Measurements from ENCODE around the gene TEPSIN.
"Not testable (repeated sequence)": the region's sequence is repeated elsewhere in the genome, so short reads cannot be mapped to it uniquely, and the experiment has no call there.

TEPSIN gene

DNA sequence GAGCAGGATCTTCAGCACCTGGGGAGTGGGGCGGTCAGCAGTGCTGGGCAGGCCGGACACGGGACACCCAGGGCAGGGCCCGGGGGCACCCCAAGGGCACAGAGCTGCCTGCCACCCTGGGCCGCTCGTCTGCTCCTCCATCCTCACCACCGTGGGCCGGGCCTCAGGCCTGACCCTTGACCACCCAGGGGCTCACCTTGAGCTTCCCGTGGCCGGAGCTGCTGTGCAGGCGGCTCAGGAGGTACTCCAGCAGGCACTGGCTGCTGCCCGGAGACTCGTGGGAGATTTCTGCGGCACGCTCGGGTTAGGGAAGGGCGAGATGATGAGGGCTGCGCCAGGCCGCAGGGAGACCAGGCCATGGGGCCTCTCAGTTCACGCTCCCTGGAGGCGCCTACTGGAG lies 2.1 kb downstream of the TEPSIN start:
- DNase-seq (ENCODE audit: low spot score) = no peak

DNA sequence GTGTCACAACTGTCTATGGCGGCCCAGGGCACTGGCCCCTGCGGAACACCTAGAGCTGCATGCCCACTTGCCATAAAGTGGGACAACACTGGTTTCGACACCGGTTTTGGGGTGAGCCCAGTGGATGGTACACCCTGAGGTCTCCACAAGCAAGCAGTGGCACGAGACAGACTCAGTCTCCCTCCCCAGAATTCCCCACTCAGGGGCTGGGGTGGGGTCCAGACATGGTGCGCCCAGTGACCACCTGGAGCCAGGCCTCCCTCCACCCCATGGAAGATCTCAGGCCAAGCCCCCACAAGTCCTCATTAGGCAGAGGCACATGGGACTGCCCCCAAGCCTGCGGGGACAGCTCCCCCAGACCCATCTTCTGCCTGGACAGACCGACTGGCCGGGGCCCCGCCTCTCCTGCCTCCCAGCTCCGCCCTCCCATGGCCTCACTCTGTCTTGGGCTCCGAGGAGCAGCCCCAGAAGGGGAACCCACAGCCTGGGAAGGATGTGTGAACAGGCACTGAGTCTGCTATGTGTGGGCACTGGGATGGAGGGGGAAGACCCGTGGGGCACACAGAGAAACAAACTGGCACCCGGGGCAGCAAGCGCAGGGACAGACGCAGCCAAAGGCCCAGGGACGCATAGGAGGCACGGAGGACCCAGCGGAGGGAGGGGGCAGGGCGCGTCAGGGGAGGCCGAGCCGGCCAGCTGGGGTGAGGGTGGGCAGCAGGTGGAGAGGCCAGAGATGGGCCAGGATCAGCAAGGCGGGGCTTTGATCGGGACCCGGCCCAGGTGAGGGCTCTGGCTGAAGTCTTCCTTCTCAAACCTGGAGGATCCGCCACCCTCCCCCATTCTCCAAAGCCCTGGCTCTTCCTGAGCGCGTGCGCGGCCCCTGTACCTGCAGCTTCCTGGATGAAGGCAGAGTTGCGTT lies 2.8 kb downstream of the TEPSIN start:
- no peak for DNase-seq (ENCODE audit: low spot score)

DNA sequence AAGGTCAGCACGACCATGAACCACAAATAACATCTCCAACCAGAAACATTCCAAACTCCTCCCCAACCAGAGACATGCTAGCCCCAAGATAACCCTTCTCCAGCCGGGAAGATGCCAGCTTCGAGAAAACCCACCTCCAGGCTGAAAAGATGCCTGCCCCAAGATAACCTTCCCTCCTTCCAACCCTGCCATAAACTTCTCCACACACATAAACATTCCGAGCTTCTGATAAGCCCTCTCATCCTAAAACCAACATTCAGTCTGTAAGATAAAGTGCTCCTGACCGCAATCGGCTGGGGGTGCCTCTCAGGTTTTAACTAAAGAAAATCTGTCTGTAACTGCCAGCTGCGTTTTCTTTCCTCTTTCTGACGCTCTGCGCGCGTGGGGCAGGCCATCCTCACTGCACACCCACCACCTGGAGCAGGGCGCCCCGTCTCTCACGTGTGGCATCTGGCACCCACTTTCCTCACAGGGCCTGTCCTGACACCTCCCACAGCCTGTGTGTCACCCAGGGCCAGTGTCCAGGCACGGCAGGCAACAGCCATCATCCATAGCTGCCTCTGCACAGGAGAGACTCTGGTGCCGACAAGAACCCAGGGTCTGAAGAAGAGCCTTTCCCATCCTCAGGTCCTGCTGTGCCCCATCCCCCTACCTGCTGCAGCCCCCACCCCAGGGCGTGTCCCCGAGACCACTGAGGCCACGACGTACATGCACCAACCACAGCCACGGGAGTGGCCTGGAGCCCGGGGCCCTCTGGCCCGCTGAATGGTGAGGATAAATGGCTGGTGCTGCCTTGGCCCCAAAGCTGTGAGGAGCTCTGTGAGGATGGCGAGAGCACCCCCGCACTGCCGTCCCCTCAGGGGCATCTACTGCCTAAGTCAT lies 3.7 kb downstream of the TEPSIN start:
- DNase-seq (ENCODE audit: low spot score) = no peak

DNA sequence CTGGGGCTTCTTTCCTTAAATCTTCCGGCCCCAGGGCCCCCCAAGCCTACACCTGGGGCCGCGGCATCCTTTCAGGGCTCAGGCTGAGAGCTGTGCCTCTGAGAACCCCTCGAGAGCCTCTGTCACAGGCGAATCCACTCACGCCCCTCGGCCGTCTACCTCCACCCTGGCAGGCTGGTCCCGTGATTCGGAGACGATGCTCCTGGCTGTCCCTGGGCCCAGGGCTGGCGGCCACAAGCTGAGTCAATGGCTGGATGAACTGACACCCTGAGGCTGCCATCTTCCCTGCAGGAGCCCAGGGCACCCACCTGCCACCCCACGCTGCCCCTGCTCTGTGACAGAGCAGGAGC lies 4.4 kb downstream of the TEPSIN start:
- DNase-seq (ENCODE audit: low spot score) = no peak

DNA sequence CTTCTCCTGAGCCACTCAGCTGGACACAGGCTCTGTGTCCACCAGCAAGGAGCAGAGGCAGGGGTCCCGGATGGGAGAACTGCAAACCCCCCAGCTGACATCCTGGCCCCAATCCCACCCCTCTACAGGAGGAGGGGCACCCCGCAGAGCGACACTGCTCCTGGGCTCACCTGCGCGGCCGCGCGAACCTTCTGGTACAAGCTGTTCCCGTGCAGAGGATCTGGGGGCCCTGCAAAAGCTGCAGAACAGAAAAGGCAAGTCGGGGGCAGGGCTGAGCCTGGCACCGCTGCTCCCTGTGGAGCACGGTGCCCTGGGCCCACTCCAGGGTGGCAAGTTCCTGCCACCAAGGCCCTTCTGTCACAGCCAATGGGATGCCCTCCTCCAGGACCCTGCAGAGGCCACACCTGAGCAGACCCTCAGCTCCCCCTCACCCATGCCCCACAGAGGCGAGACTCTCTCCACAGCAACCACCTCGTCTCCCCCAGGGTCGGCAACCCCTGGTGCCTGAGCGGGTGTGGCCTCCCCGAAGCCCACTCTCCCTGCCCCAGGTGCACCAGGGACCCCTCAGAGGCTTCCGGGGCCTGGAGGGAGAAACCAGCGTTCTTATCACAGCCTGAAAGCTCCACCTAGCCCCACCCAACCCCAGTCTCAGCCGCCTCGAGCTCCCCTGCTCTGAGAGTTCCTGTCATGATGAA lies 4.9 kb downstream of the TEPSIN start:
- DNase-seq (ENCODE audit: low spot score) = no peak

DNA sequence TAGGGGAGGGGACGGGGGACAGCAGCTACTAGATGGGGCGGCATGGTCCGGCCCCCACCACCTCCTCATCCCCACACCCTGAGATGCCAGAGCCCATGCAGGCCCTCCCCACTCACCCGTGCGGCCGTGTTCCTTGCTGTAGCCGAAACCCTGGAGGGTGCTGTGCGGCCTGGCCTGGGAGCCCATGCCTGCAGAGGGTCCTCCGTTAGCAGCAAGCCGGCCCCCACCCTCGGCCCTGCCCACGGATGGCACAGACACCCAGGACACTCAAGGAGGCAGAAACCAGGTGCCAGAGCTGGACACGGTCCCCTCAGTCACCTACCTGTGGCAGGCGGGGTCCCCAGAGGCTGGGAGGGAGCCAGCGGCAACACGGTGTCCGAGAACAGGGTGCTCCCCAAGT lies 5.5 kb downstream of the TEPSIN start:
- DNase-seq (ENCODE audit: low spot score) = no peak

DNA sequence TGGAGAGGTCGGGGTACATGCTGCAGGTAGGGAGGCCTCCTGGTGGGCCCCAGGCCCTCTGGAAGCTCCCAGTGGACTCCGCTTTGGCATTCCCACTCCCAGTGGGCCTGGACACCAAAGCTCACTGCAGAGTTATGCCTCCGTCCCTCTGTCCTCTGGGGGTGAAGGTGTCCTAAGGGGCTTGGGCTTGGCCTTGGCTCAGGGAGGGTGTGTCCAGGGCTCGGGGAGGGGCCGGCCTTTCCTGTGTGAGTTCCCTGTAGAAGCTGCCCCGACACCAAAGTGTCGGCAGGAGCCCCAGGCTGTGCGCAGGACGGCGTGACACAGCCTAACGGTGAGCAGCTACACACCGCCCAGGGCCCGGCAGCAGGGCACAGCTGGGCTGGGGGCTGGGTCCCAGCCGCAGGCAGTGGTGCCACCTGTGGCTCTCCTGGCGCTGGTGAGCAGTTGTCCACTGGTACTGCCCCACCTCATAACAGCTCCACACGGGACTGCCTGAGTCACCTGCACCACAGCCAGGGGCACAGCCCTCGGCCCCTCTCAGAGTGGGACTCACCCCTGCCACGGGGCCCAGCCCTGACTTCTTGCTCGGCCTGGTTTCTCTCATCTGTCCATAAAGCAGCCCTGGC lies 6.1 kb downstream of the TEPSIN start:
- DNase-seq (ENCODE audit: low spot score) = no peak

DNA sequence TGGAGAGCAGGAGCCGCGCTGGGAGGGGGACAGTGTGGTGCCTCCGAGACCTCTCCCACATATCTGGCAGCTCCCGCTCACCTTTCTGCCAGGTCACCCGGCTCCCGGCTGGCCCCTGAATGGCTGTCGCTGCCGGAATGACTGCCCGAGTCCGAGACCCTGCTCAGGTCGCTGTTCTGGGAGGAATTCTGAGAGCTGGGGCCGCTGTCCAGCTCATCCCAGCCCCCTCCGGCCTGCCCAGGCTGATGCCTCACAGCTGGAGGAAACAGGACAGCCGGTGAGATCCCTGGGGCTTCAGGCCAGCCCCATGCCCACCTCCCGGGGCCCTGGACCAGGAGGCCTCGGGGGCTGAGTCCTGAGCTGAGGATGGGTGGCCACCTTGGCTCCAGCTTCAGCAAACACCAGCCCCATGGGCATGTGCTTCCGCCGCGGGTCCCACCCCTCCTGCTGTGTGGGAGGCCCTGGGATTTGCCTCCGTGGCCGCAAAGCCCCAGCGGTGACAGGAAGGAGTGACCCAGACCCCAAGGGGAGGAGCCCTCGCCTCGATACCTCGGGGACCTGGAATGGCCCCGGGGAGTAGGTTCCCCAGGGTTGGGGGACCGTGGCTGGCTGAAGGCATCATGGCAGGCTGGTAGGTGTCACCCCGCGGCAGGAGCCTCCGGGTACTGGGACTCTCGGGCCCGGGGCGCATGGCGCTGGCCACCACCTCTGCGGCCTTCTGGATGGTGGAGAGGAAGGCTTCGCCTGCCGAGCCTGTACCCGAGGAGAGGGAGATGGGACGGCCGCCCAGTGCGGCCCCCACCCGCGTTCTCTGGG lies 6.9 kb downstream of the TEPSIN start:
- no peak for DNase-seq (ENCODE audit: low spot score)

DNA sequence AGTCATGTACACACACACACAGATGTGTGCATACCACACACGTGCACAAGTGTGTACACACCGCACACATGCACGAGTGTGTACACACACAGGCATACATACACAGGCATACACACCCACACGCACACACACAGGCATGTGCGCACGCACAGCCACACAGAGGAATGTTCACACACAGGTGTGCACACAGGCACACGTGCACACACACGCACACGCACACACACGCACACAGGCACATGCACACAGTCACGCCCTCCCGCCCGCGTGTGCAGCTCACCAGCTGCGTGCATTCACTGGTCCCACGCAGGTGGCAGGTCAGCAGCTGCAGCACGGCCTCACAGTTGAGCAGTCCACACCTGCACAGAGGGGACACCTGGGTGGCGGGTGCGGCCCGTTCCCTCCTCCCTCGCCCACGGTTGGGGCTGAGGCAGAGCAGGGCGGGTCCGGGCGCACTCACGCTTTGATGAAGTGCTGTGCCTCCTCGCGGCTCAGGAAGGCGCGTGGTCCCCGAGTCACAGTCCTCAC lies 7.7 kb downstream of the TEPSIN start:
- DNase-seq (ENCODE audit: low spot score) = no peak

DNA sequence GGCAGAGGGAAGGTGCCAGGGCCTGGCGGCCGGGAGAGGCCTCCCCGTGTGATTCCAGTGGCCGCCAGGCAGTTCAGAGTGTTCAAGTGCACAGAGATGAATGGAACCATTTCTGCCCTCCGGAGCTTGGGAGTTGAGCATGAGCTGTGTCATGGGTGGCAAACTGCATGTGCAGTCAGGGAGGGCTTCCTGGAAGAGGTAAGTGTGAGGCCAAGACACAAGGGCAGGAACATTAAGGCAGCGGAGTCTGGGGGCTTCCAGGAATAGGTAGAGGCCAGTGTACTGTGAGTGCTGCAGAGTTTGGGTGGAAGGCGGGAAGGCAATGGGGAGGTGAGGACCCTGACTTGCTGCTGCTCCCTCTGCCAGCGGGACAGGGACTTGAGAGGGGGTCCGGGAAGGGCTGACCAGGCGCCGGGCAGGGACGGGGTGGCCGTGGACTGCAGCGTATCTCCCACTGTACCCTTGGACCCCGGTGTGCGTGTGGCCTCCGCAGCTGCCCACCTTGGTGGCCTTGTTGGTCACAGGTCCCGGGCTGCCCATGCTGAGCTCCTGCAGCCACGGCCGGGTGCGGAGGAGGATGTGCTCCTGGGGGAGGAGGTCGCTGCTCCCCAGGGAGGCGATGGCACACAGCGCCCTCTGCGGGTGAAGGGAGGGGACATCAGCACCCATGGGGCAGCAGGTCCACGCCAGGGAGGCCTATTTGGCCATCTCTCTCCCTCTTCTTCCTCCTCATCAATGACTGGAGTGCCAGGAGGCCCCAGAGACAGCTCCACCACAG lies 8.6 kb downstream of the TEPSIN start:
- DNase-seq (ENCODE audit: low spot score) = no peak

DNA sequence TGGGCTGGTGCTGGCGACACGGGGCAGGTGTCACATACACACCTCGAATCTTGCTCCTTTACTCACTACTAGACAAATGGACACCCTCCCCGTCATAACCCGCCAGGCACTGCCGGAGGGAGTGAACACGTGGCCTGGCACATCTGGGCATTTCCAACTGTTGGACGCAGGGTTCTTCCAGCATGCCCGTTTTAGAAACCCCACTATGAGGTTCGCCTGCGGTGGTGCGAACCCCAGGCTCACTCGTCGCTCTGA lies 9.3 kb downstream of the TEPSIN start:
- no peak for DNase-seq (ENCODE audit: low spot score)

DNA sequence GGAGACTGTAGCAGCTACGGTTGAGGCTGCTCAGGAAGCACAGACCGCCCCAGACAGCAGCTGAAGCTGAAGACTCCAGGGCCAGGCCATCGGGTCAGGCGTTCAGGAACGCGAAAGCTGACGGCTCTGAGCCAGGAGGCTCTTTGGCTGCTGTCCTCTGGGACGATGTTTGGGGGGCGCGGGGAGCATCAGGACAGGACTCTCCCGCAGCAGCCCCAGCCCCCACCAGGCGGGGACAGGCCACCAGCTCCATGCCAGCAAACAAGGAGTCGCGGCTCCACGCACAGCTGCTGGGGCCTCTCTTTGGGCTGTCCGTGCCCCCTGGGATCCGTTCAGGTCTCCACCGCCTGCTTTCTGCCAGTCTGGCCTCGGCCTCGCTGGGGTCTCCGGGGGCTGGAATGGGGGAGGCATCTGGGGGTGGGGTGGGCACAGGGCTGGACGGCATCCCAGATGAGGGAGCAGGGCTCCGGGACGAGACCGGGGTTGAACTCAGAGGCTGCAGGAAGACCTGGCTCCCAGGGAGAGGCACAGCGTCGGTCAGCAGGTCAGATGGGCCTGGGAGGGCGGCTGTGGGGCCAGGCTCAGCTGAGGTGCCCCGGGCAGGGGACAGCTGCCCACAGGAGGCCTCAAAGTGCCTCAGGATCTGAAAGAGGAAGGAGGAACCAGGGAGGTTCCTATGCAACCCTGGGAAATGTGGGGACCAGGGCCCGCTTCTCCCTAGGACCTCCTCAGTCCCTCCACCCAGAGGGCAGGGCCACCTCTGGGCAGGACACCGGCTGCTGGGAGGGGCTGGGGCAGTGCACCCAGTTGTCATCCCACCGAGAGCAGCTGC lies 9.8 kb downstream of the TEPSIN start:
- no peak for DNase-seq (ENCODE audit: low spot score)

DNA sequence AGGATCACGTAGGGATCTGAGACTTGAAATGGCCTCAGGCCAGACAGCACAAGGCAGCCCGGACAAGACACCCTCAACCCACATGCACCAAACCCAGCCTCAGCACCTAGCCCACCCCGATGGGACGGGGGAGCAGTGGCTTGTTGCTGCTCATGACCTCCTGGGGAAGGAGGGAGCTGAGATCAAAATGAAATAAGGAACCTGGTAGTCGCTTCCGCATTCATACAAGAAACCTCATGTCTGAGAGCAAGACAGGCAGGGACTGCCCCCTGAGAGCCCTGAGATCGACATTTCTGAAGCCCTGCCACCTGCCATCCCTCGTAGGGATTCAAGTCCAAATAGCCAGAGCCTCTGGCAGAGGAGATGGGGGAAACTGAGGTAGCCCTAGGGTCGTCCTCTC lies 10.4 kb downstream of the TEPSIN start:
- no peak for DNase-seq (ENCODE audit: low spot score)

DNA sequence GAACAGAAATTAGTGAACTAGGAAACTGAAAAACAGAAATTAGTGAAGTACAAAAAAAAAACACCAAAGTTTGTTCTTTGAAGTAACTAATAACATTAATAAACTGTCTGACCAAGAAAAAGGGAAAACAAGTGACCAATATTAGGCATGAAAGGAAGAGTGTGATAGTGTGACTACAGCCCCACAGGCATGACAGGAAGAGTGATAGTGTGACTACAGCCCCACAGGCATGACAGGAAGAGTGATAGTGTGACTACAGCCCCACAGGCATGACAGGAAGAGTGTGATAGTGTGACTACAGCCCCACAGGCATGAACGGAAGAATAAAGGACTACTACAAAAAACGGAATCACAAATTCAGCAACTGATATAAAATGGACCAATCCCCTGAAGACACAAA lies 11.2 kb downstream of the TEPSIN start:
- DNase-seq (ENCODE audit: low spot score) = not testable (repeated sequence)

DNA sequence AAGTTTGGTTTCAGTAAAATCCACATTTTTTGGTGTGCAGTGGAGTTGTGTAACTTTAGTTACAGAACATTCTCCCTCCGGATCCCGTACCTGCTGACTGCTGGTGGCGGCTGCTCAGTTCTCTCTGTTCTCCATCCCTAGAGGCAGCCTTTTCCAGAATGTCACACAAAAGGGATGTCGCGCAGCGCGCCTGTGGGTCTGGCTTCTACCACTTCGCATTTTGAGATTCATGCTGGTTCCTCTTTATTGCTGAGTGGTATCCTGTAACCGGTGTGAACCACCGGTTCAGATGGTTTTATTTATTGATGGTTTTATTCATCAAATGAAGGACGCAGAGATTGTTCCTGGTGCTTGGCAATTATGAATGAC lies 15.1 kb downstream of the TEPSIN start:
- DNase-seq (ENCODE audit: low spot score) = no peak

DNA sequence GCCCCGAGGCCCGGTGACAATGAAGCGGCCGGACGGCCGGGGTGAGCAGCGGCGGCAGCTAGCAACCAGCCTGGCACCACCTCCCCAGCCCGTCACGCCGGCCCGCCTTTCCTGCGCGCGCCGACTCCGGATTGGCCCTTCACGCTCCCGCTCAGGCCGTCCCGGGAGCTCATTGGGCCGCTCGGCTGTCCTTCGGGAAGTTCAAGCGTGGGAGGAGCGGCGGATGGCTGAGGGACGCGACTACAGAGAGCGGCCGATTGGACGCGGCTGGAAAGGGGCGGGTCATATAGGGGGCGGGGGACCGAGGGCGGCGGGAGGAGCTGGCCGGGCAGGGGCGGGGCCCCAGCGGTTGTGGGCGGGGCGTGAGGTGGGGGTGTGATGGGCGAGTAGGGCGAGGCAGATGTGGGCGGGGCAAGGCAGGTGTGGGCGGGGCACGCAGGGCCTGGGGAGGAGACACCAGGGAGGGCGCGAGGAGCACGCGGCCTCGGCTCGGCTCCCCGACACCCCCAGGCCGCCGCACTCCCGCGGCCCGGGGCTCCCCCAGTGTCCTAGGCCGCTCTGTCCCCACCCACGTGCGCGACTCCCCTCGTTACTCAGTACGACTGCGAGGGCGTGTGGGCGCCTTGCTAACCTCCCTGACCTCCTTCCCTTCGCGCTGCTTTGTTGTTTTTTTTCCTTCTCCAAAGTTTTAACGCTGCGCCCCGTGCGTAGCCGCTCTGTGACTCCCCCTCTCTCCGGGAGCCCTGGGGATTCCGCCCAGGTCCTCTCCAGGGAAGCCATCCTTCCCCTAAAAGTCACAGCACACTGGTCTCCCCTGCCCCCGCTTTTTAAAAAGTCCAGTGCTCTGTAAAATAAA lies 15.7 kb downstream of the TEPSIN start, which contains the start of gene CEP131:
CEP131 (minus strand) TSS at position 60 of the 856 bp plus-strand sequence. CDS start 2,909 bp downstream, outside the sequence.
- peak; percentile 97 for DNase-seq (ENCODE audit: low spot score)

DNA sequence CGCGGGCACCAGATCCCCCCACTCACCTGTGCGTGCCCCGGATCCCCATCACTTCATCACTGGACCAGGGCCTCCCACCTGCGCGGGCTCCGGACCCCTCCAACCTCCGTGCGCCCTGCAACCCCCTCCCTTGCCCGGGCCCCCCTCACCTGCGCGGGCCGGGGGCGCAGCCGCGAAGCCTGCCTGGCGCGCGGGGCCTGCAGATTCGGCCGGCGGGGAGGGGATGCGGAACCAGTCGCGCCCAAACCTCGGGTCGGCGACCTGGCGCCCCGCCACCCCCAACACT lies 16.3 kb downstream of the TEPSIN start:
- DNase-seq (ENCODE audit: low spot score) = no peak

DNA sequence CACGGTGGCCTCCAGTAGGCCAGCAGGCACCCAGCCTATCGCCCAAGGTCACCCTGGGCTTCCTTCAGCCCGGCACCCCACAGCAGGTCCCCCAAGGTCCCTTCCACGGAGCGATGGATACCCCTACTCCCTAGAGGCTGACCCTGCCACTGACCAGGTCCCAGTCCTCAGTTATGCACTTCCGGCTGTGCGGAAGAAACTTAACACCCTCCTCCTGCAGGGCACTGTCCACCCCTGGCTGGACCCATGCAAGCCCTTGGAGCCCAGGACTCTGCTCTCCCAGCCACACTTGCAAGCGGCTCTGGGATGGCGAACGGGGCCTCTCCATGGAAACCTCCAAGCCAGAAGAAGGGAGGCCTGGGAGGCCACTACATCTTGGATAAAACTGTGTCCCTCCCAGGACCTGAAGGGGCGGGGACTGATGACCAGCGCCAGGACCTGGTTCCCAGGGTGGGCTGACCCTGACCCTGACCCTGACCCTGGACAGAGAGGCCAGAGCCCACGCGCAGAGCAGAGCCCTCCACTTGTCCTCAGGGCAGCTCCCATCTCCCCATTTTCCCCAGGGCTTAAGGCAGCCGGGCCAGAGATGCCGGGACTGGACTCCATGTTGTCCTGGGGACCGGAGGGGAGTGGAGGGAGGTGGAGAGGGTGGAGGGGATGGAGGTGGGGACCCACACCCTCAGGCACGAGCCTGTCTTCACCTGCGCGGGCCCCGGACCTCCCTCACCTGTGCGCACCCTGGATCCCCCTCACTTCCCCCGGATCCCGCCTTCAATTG lies 16.8 kb downstream of the TEPSIN start:
- no peak for DNase-seq (ENCODE audit: low spot score)
